Caco-2 (cell line): Measurements from ENCODE around the gene GNAO1. TPM values are rescaled to one million over a fixed set of nuclear protein-coding genes. Genes with fewer than 3 reads are reported as not detected.

Experiments
- BruUV-seq: library from RNA; stranded (reverse); fragments of 400-500 nt; replicated peaks from 2 replicates; lab custom pipeline; 2021; lab: Mats Ljungman, UMichigan
- CTCF ChIA-PET: fragments of 300-600 bp; sonication (Branson Sonifier 250); formaldehyde crosslinking; loops from one replicate; lab custom pipeline; 2022; ENCODE audit warnings: antibody characterized with exemption; lab: Charles Lee
- POLR2A ChIA-PET: fragments of 300-600 bp; sonication (Branson Sonifier 250); formaldehyde crosslinking; loops from one replicate; lab custom pipeline; 2022; ENCODE audit warnings: antibody characterized with exemption; lab: Charles Lee
- DNase-seq, 2 experiments: peaks; one replicate each; pipeline versions ENCODE4 v3.0.0 to v3.0.0-alpha.2; 2020 to 2022
- H3K27me3 ChIP-seq: replicated peaks from 2 replicates; pipeline ENCODE4 v1.6.0; 2011; ENCODE audit warnings: low read length; ENCODE audit not compliant: control insufficient read depth, insufficient read depth
- H3K36me3 ChIP-seq: 2 replicates; pipeline ENCODE4 v1.5.1; 2011; ENCODE audit warnings: low read length; ENCODE audit not compliant: control insufficient read depth, insufficient read depth
- H3K4me1 ChIP-seq: fragments of 250-450 bp; sonication (Bioruptor Pico); 2 replicates; pipeline ENCODE4 v1.5.1; 2020; ENCODE audit warnings: mild to moderate bottlenecking
- H3K4me3 ChIP-seq: 2 replicates; pipeline ENCODE4 v1.5.1; 2011; ENCODE audit warnings: low read depth, mild to moderate bottlenecking, control low read depth, low read length
- H3K9me3 ChIP-seq: fragments of 250-450 bp; sonication (Bioruptor Pico); 2 replicates; pipeline ENCODE4 v1.5.1; 2020; ENCODE audit warnings: mild to moderate bottlenecking, moderate library complexity
- H3K27ac Mint-ChIP-seq: one replicate; pipeline ENCODE4 v1.8.0; 2022; ENCODE audit warnings: mixed read lengths; ENCODE audit not compliant: unreplicated experiment
- H3K27me3 Mint-ChIP-seq: one replicate; pipeline ENCODE4 v1.8.0; 2022; ENCODE audit warnings: mixed read lengths; ENCODE audit not compliant: insufficient read depth, unreplicated experiment
- H3K36me3 Mint-ChIP-seq: one replicate; pipeline ENCODE4 v1.8.0; 2022; ENCODE audit warnings: mild to moderate bottlenecking, mixed read lengths; ENCODE audit not compliant: insufficient read depth, unreplicated experiment
- H3K4me1 Mint-ChIP-seq: one replicate; pipeline ENCODE4 v1.8.0; 2022; ENCODE audit warnings: low read depth, mixed read lengths; ENCODE audit not compliant: unreplicated experiment
- H3K4me3 Mint-ChIP-seq: one replicate; pipeline ENCODE4 v1.8.0; 2022; ENCODE audit warnings: mild to moderate bottlenecking, moderate library complexity, mixed read lengths; ENCODE audit not compliant: unreplicated experiment
- H3K9me3 Mint-ChIP-seq: one replicate; pipeline ENCODE4 v1.8.0; 2022; ENCODE audit warnings: mixed read lengths; ENCODE audit not compliant: unreplicated experiment
- intact Hi-C: fragments of 100-400 bp; cut with micrococcal nuclease; formaldehyde crosslinking; loops from one replicate; pipeline ENCODE4 v1.10.0; 2022; ENCODE audit not compliant: unreplicated experiment
- total RNA-seq: library from RNA; stranded (reverse); gene quantifications from 2 replicates; pipeline ENCODE4 v1.2.3, GENCODE V29; 2022
- TF ChIP-seq, protein P1 (sequence below), 2 experiments: fragments of 200-600 bp in 1 of 2; IDR thresholded peaks; 1 replicate in 1 of 2; 2 replicates in 1 of 2; pipeline versions ENCODE4 v1.5.1 to v1.8.0; 2011 to 2022; ENCODE audit warnings: antibody characterized with exemption in 1 of 2, control low read depth in 1 of 2, inconsistent platforms in 1 of 2, low read depth in 1 of 2, low read length in 1 of 2, mild to moderate bottlenecking in 1 of 2, moderate library complexity in 1 of 2; ENCODE audit not compliant: insufficient read depth in 1 of 2, severe bottlenecking in 1 of 2, unreplicated experiment in 1 of 2

The GNAO1 gene
- total RNA-seq, 1 experiment from 2014 or later = 3.2 TPM

DNA sequence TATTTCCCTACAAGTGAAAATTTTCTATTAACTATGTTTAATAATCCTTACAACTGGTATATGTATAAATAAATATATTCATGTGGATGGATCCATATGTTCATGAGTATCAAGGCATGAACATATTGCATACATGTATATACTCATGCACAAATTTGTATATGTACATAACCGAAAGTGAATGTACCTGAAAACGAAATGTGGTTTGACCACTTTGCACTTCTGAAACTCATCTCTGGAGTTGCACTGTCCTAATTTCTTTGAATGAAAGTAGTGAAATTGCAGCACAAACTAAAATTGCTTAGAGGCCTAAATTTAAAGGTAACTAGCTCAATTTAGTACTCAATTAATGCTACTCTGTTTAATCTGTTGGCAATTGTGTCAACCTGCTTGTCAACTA, 27.4 kb upstream of the GNAO1 start:
- ChIA-PET POLR2A (no interaction called here), CTCF (no interaction called here)
- peaks cover 19% of the 10 kb centered on the region for H3K27me3 Mint-ChIP-seq
- Histone ChIP-seq H3K36me3 (no peaks in the 10 kb centered on the region), H3K4me1 (no peaks in the 10 kb centered on the region), H3K9me3 (peaks cover 2% of the 10 kb centered on the region; the same call in 1 of the 2 replicates), H3K27me3 (no peaks in the 10 kb centered on the region), H3K4me3 (no peak overlapping the region)
- H3K9me3 Mint-ChIP-seq = no peaks in the 10 kb centered on the region
- no peaks in the 10 kb centered on the region for H3K36me3 Mint-ChIP-seq
- H3K27ac Mint-ChIP-seq = no peak overlapping the region
- DNase-seq = no peak
- no peak overlapping the region for H3K4me3 Mint-ChIP-seq
- intact Hi-C loops = no loop called here
- TF ChIP-seq, protein P1, sequence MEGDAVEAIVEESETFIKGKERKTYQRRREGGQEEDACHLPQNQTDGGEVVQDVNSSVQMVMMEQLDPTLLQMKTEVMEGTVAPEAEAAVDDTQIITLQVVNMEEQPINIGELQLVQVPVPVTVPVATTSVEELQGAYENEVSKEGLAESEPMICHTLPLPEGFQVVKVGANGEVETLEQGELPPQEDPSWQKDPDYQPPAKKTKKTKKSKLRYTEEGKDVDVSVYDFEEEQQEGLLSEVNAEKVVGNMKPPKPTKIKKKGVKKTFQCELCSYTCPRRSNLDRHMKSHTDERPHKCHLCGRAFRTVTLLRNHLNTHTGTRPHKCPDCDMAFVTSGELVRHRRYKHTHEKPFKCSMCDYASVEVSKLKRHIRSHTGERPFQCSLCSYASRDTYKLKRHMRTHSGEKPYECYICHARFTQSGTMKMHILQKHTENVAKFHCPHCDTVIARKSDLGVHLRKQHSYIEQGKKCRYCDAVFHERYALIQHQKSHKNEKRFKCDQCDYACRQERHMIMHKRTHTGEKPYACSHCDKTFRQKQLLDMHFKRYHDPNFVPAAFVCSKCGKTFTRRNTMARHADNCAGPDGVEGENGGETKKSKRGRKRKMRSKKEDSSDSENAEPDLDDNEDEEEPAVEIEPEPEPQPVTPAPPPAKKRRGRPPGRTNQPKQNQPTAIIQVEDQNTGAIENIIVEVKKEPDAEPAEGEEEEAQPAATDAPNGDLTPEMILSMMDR (IDR thresholded peaks at IDR 0.05; ENCODE audit: insufficient read depth in 1 of 2, low read depth in 1 of 2, low read length in 1 of 2, severe bottlenecking in 1 of 2, unreplicated experiment in 1 of 2) = no peak
- H3K4me1 Mint-ChIP-seq = no peaks in the 10 kb centered on the region
- BruUV-seq = no TSS peak

DNA sequence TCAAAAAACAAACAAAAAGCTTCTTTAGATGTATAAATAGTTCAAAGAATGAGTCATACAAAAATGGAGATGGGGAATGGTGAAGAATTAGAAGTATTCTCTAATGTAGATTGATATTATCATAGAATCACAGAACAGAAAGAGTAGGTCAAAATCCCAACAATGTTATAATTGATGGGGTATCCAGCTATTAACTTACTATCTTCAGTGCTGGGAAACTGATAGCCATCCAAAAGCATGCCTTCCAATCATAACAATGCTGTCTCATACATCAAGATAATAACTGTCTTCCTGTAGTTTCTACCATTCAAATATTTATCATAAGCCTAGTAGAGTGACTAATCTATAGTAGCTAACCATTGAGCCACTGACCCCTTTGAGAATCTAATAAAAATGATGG, 26.7 kb upstream of the GNAO1 start:
- TF ChIP-seq, protein P1 (IDR thresholded peaks at IDR 0.05; ENCODE audit: insufficient read depth in 1 of 2, low read depth in 1 of 2, low read length in 1 of 2, severe bottlenecking in 1 of 2, unreplicated experiment in 1 of 2) = no peak
- Mint-ChIP-seq H3K9me3 (no peaks in the 10 kb centered on the region), H3K27ac (no peak overlapping the region), H3K27me3 (peaks cover 19% of the 10 kb centered on the region), H3K4me1 (no peaks in the 10 kb centered on the region), H3K36me3 (no peaks in the 10 kb centered on the region), H3K4me3 (no peak overlapping the region)
- no TSS peak for BruUV-seq
- DNase-seq = no peak
- POLR2A ChIA-PET = no interaction called here
- no peaks in the 10 kb centered on the region for H3K27me3 ChIP-seq
- no peaks in the 10 kb centered on the region for H3K36me3 ChIP-seq
- H3K4me3 ChIP-seq = no peak overlapping the region
- peaks cover 2% of the 10 kb centered on the region; the same call in 1 of the 2 replicates for H3K9me3 ChIP-seq
- intact Hi-C loops = no loop called here
- CTCF ChIA-PET = no interaction called here
- no peaks in the 10 kb centered on the region for H3K4me1 ChIP-seq

DNA sequence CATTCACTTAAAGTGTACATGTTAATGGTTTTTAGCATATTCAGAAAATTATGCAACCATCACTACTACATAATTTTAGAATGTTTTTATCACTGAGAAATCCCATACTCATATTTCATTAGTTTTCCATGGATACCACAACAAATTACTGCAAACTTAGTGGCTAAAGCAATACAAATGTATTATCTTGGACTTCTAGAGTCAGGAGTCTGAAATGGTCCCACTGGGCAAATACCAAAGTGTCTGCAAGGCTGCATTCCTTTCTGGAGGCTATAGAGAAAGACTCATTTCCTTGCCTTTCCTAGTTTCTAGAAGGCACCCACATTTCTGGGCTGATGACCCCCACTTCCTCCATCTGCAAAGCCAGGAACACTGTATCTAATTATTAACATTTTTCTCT, 16.9 kb upstream of the GNAO1 start:
- H3K9me3 ChIP-seq = no peaks in the 10 kb centered on the region
- H3K27me3 ChIP-seq = no peaks in the 10 kb centered on the region
- BruUV-seq = no TSS peak
- intact Hi-C loops = no loop called here
- no peak overlapping the region for H3K4me3 ChIP-seq
- H3K36me3 ChIP-seq = no peaks in the 10 kb centered on the region
- Mint-ChIP-seq H3K4me1 (no peaks in the 10 kb centered on the region), H3K4me3 (no peak overlapping the region), H3K36me3 (no peaks in the 10 kb centered on the region), H3K27ac (no peak overlapping the region), H3K27me3 (peaks cover 12% of the 10 kb centered on the region), H3K9me3 (peaks cover 10% of the 10 kb centered on the region)
- no peak for DNase-seq
- ChIA-PET CTCF (no interaction called here), POLR2A (no interaction called here)
- TF ChIP-seq, protein P1 (IDR thresholded peaks at IDR 0.05; ENCODE audit: insufficient read depth in 1 of 2, low read depth in 1 of 2, low read length in 1 of 2, severe bottlenecking in 1 of 2, unreplicated experiment in 1 of 2) = no peak
- no peaks in the 10 kb centered on the region for H3K4me1 ChIP-seq
